IMR-90 (cell line): Measurements from ENCODE around the gene GAPT. TPM values are rescaled to one million over a fixed set of nuclear protein-coding genes. Genes with fewer than 3 reads are reported as not detected.

Experiments
- ATAC-seq: fragments of 200-7000 bp; cut with Tn5 transposase; 2 replicates; pipeline ENCODE4 v1.9.1; 2020; ENCODE audit warnings: low read depth, mild to moderate bottlenecking, moderate library complexity
- BruUV-seq: library from RNA; stranded (reverse); fragments of 400-500 nt; replicated peaks from 2 replicates; lab custom pipeline; 2021; lab: Mats Ljungman, UMichigan
- CTCF ChIA-PET: fragments of 300-600 bp; formaldehyde crosslinking; extraction: SDS; loops from one replicate; lab custom pipeline; 2021; ENCODE audit warnings: antibody characterized with exemption; lab: Yijun Ruan, JAX
- POLR2A ChIA-PET: fragments of 300-600 bp; sonication (Branson Sonifier 250); formaldehyde crosslinking; loops from one replicate; lab custom pipeline; 2022; ENCODE audit warnings: antibody characterized with exemption; ENCODE audit not compliant: unreplicated experiment; lab: Charles Lee
- DNase-seq: peaks from one replicate; pipeline ENCODE4 v3.0.0; 2013
- H2AFZ ChIP-seq: replicated peaks from 2 replicates; pipeline ENCODE3; 2013; ENCODE audit warnings: low read length, mild to moderate bottlenecking; ENCODE audit not compliant: poor library complexity
- H2AK5ac ChIP-seq: 2 replicates; pipeline ENCODE4 v1.6.1; 2013; ENCODE audit warnings: low read depth, low read length, inconsistent platforms
- H2AK9ac ChIP-seq: replicated peaks from 2 replicates; pipeline ENCODE3; 2013; ENCODE audit warnings: mild to moderate bottlenecking, low read depth, low read length, moderate library complexity; ENCODE audit not compliant: poor library complexity
- H2BK120ac ChIP-seq: 2 replicates; pipeline ENCODE4 v1.6.1; 2013; ENCODE audit warnings: low read depth, low read length, inconsistent platforms
- H2BK15ac ChIP-seq: 3 replicates; pipeline ENCODE4 v1.6.1; 2013; ENCODE audit warnings: low read depth, low read length, inconsistent platforms
- H2BK20ac ChIP-seq: 2 replicates; pipeline ENCODE4 v1.6.1; 2013; ENCODE audit warnings: low read depth, mild to moderate bottlenecking, inconsistent platforms, low read length, moderate library complexity
- H2BK5ac ChIP-seq: 2 replicates; pipeline ENCODE4 v1.6.1; 2013; ENCODE audit warnings: mild to moderate bottlenecking, low read depth, low read length, inconsistent platforms; ENCODE audit not compliant: poor library complexity, severe bottlenecking
- H3K14ac ChIP-seq: replicated peaks from 2 replicates; pipeline ENCODE4 v1.6.1; 2013; ENCODE audit warnings: low read depth, low read length, inconsistent platforms
- H3K18ac ChIP-seq: 2 replicates; pipeline ENCODE4 v1.6.1; 2013; ENCODE audit warnings: low read depth, low read length, control low read depth
- H3K23ac ChIP-seq: 2 replicates; pipeline ENCODE4 v1.6.1; 2013; ENCODE audit warnings: low read depth, low read length, inconsistent platforms
- H3K27ac ChIP-seq: 2 replicates; pipeline ENCODE4 v1.5.1; 2013; ENCODE audit warnings: mild to moderate bottlenecking, control low read depth, low read length; ENCODE audit not compliant: insufficient read depth
- H3K27me3 ChIP-seq: 2 replicates; pipeline ENCODE4 v1.6.1; 2013; ENCODE audit warnings: low read length; ENCODE audit not compliant: control insufficient read depth, insufficient read depth
- H3K36me3 ChIP-seq: 2 replicates; pipeline ENCODE4 v1.6.1; 2013; ENCODE audit warnings: low read length, mixed read lengths; ENCODE audit not compliant: control insufficient read depth, insufficient read depth
- H3K4ac ChIP-seq: 2 replicates; pipeline ENCODE4 v1.6.1; 2013; ENCODE audit warnings: low read depth, low read length, inconsistent platforms
- H3K4me1 ChIP-seq: 2 replicates; pipeline ENCODE4 v1.6.1; 2013; ENCODE audit warnings: low read length, mixed read lengths; ENCODE audit not compliant: control insufficient read depth, insufficient read depth
- H3K4me2 ChIP-seq: 2 replicates; pipeline ENCODE4 v1.6.1; 2013; ENCODE audit warnings: low read depth, mild to moderate bottlenecking, control low read depth, low read length, moderate library complexity
- H3K4me3 ChIP-seq: 2 replicates; pipeline ENCODE4 v1.5.1; 2013; ENCODE audit warnings: low read depth, mild to moderate bottlenecking, control low read depth, low read length, moderate library complexity; ENCODE audit not compliant: insufficient read depth
- H3K56ac ChIP-seq: 2 replicates; pipeline ENCODE4 v1.6.1; 2013; ENCODE audit warnings: low read length, inconsistent platforms; ENCODE audit not compliant: insufficient read depth; ENCODE audit errors: extremely low read depth
- H3K79me1 ChIP-seq, 2 experiments: 2 replicates each; pipeline ENCODE4 v1.6.1; 2013; ENCODE audit warnings: low read length in 2 of 2, inconsistent platforms in 1 of 2, low read depth in 1 of 2
- H3K9ac ChIP-seq: 2 replicates; pipeline ENCODE4 v1.6.1; 2013; ENCODE audit warnings: low read depth, low read length, control low read depth
- H3K9me1 ChIP-seq: 2 replicates; pipeline ENCODE4 v1.6.1; 2013; ENCODE audit warnings: low read length, inconsistent platforms; ENCODE audit not compliant: insufficient read depth
- H3K9me3 ChIP-seq: 2 replicates; pipeline ENCODE4 v1.6.1; 2013; ENCODE audit warnings: low read length; ENCODE audit not compliant: control insufficient read depth, insufficient read depth
- H4K20me1 ChIP-seq: 2 replicates; pipeline ENCODE4 v1.6.1; 2013; ENCODE audit warnings: low read length, inconsistent platforms; ENCODE audit not compliant: insufficient read depth
- H4K5ac ChIP-seq: 2 replicates; pipeline ENCODE4 v1.6.1; 2013; ENCODE audit warnings: mild to moderate bottlenecking, low read depth, low read length, control low read depth
- H4K8ac ChIP-seq, 2 experiments: 2 replicates each; pipeline ENCODE4 v1.6.1; 2013; ENCODE audit warnings: low read depth in 2 of 2, low read length in 2 of 2, control low read depth in 1 of 2, inconsistent platforms in 1 of 2
- H4K91ac ChIP-seq: 2 replicates; pipeline ENCODE4 v1.6.1; 2013; ENCODE audit warnings: low read depth, low read length, inconsistent platforms; ENCODE audit not compliant: insufficient read depth
- RAD21 ChIP-seq: IDR thresholded peaks from 2 replicates; pipeline ENCODE4 v1.6.1; 2012; ENCODE audit warnings: low read length, improper control_type of control experiment
- WGBS, 2 experiments: methylation state at CpG; one replicate each; pipeline versions ENCODE4 v1.1.5 to v1.1.7; 2013; ENCODE audit warnings: missing lambda C conversion rate in 2 of 2; ENCODE audit not compliant: insufficient read length in 1 of 2; ENCODE audit errors: extremely low coverage in 2 of 2; 5-methylcytosine and 5-hydroxymethylcytosine counted together
- dilution Hi-C: fragments of 300-500 bp; cut with HindIII; formaldehyde crosslinking; loops from one replicate; pipeline ENCODE4 v1.14.3; 2018; ENCODE audit warnings: low sequenced_read_pairs; ENCODE audit not compliant: unreplicated experiment
- in situ Hi-C: fragments of 300-500 bp; cut with MboI; formaldehyde crosslinking; loops from 3 replicates; pipeline ENCODE4 v1.14.3; 2019; ENCODE audit warnings: low sequenced_read_pairs, inconsistent platforms, mixed read lengths
- intact Hi-C: fragments of 100-400 bp; cut with micrococcal nuclease; formaldehyde crosslinking; loops from 2 replicates; pipeline ENCODE4 v1.10.0; 2022
- polyA plus RNA-seq, 3 experiments: library from polyadenylated mRNA; depleted of rRNA; stranded (reverse); fragments of >200 nt; gene quantifications; 2 replicates each; pipeline ENCODE4 v1.2.3, GENCODE V29; 2012; ENCODE audit warnings: low replicate concordance in 1 of 3
- total RNA-seq: library from RNA; depleted of rRNA; stranded (reverse); fragments of >200 nt; gene quantifications from 2 replicates; pipeline ENCODE4 v1.2.3, GENCODE V29; 2012
- TF ChIP-seq, protein P1 (sequence below): conservative IDR thresholded peaks from 2 replicates; pipeline ENCODE4 v1.5.1; 2012; ENCODE audit warnings: mild to moderate bottlenecking, low read depth, low read length, improper control_type of control experiment

GAPT gene
- total and polyA plus RNA-seq, 2 of the 4 experiments (the other 2 are of a cell fraction), result not detected

DNA sequence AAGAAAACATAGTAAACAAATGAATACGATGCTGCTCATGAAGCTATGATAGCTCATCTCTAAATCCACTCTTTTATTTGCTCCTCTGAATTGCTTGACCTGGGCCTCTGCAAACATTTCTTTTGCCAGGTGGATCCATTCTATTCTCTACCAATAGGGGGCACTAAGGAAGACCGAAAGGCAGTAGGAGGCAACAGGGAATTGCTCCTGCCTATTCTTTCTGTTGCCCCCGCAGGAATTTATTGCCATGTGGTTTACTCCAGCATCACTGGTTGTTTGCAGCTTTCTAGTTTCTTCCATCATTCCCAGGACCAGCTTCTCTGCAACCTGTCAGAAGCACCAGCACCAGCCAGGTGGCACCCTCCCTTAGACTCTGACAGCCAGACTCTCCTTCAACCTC, 5.3 kb downstream of the GAPT start:
- Histone ChIP-seq H3K9ac (no peak overlapping the region), H3K79me1 (no peaks in the 10 kb centered on the region), H3K18ac (no peak overlapping the region), H3K56ac (no peak overlapping the region), H4K91ac (no peak overlapping the region), H2AFZ (no peak overlapping the region), H2AK5ac (no peak overlapping the region), H3K9me3 (no peaks in the 10 kb centered on the region), H3K4ac (no peak overlapping the region), H3K23ac (no peak overlapping the region), H2BK5ac (no peak overlapping the region), H2BK120ac (no peak overlapping the region), H3K4me2 (no peak overlapping the region), H2AK9ac (no peak overlapping the region), H2BK20ac (no peak overlapping the region), H4K5ac (no peak overlapping the region), H3K4me3 (no peak overlapping the region), H3K14ac (no peak overlapping the region), H3K9me1 (no peaks in the 10 kb centered on the region), H3K36me3 (no peaks in the 10 kb centered on the region), H3K27me3 (peaks cover 4% of the 10 kb centered on the region; the same call in 1 of the 2 replicates), H2BK15ac (no peak overlapping the region), H3K27ac (no peak overlapping the region), H3K4me1 (no peaks in the 10 kb centered on the region), H4K8ac (no peak overlapping the region), H4K20me1 (no peaks in the 10 kb centered on the region)
- in situ Hi-C loops, result loop anchor here (25.0 kb wide), 1 partner anchor 666 kb away; no protein-coding TSS in a partner anchor
- ATAC-seq, result no peak
- POLR2A ChIA-PET, result no interaction called here
- DNase-seq, result no peak
- 60% methylated on average over 1 of the region's 3 CpGs; no CpG with 5 or more reads in 1 of the 2 experiments for WGBS, 2 experiments
- dilution Hi-C loops, result no loop called here
- intact Hi-C loops, result no loop called here
- no peak for TF ChIP-seq RAD21
- TF ChIP-seq, protein P1, sequence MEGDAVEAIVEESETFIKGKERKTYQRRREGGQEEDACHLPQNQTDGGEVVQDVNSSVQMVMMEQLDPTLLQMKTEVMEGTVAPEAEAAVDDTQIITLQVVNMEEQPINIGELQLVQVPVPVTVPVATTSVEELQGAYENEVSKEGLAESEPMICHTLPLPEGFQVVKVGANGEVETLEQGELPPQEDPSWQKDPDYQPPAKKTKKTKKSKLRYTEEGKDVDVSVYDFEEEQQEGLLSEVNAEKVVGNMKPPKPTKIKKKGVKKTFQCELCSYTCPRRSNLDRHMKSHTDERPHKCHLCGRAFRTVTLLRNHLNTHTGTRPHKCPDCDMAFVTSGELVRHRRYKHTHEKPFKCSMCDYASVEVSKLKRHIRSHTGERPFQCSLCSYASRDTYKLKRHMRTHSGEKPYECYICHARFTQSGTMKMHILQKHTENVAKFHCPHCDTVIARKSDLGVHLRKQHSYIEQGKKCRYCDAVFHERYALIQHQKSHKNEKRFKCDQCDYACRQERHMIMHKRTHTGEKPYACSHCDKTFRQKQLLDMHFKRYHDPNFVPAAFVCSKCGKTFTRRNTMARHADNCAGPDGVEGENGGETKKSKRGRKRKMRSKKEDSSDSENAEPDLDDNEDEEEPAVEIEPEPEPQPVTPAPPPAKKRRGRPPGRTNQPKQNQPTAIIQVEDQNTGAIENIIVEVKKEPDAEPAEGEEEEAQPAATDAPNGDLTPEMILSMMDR, result 0 out of 2 replicates have a peak, but pooled peaks have one; percentile 1
- BruUV-seq, result no TSS peak
- CTCF ChIA-PET, result interaction anchor here (1.0 kb wide), 1 partner anchor 354 kb away, joined by 4 read pairs; no protein-coding TSS in a partner anchor
